Effector memory CD4-positive, alpha-beta T cell (primary cell): ENCODE results near the gene RAE1.
A peak's percentile ranks its signal among the peaks of the same experiment; 100 is the strongest.

Source experiments
- DNase-seq, 3 donors: peaks; one replicate each; pipeline ENCODE4 v3.0.0-alpha.2; 2020
- H3K27ac ChIP-seq: 2 replicates; pipeline ENCODE4 v1.7.0; 2013; ENCODE audit warnings: mild to moderate bottlenecking, low read length, moderate library complexity; ENCODE audit not compliant: insufficient read depth, poor library complexity, severe bottlenecking
- H3K27me3 ChIP-seq: replicated peaks from 2 replicates; pipeline ENCODE4 v1.7.0; 2013; ENCODE audit warnings: mild to moderate bottlenecking, low read length; ENCODE audit not compliant: insufficient read depth, control insufficient read depth, poor library complexity, severe bottlenecking
- H3K36me3 ChIP-seq: 2 replicates; pipeline ENCODE4 v1.7.0; 2013; ENCODE audit warnings: mild to moderate bottlenecking, low read length, moderate library complexity; ENCODE audit not compliant: control insufficient read depth, insufficient read depth
- H3K4me1 ChIP-seq: 2 replicates; pipeline ENCODE4 v1.7.0; 2013; ENCODE audit warnings: low read length, mild to moderate bottlenecking; ENCODE audit not compliant: control insufficient read depth, insufficient read depth, poor library complexity, severe bottlenecking
- H3K4me3 ChIP-seq: 2 replicates; pipeline ENCODE4 v1.7.0; 2013; ENCODE audit warnings: low read length, low read depth, mild to moderate bottlenecking; ENCODE audit not compliant: insufficient read depth, poor library complexity, severe bottlenecking
- H3K9me3 ChIP-seq: 2 replicates; pipeline ENCODE4 v1.7.0; 2013; ENCODE audit warnings: mild to moderate bottlenecking, low read length, moderate library complexity; ENCODE audit not compliant: control insufficient read depth

Gene RAE1

GRCh38 chr20:57378646-57379262, 27.7 kb downstream of the RAE1 start:
- no peaks in the 10 kb centered on the region for H3K9me3 ChIP-seq
- no peak overlapping the region for H3K4me3 ChIP-seq
- no peak for DNase-seq
- no peak overlapping the region for H3K27ac ChIP-seq
- peaks cover 5% of the 10 kb centered on the region for H3K4me1 ChIP-seq
- peaks cover 54% of the 10 kb centered on the region for H3K36me3 ChIP-seq
- H3K27me3 ChIP-seq: no peaks in the 10 kb centered on the region

GRCh38 chr20:57379263-57379647, 28.2 kb downstream of the RAE1 start:
- Histone ChIP-seq H3K27ac (no peak overlapping the region), H3K4me3 (no peak overlapping the region), H3K36me3 (peaks cover 50% of the 10 kb centered on the region), H3K4me1 (peaks cover 5% of the 10 kb centered on the region), H3K27me3 (no peaks in the 10 kb centered on the region), H3K9me3 (no peaks in the 10 kb centered on the region)
- no peak for DNase-seq

- Histone ChIP-seq H3K27me3 (no peaks in the 10 kb centered on the region), H3K4me1 (peaks cover 5% of the 10 kb centered on the region), H3K4me3 (no peak overlapping the region), H3K36me3 (peaks cover 42% of the 10 kb centered on the region), H3K27ac (no peak overlapping the region), H3K9me3 (no peaks in the 10 kb centered on the region)
- no peak for DNase-seq
These were observed 29.2 kb downstream of the RAE1 start for GRCh38 chr20:57380081-57380750.

GRCh38 chr20:57381596-57382503, 30.8 kb downstream of the RAE1 start:
- Histone ChIP-seq H3K36me3 (peaks cover 25% of the 10 kb centered on the region), H3K27me3 (no peaks in the 10 kb centered on the region), H3K9me3 (no peaks in the 10 kb centered on the region), H3K4me1 (peaks cover 5% of the 10 kb centered on the region), H3K4me3 (no peak overlapping the region), H3K27ac (no peak overlapping the region)
- peak; percentile 67 to 76 (median 68) for DNase-seq

- Histone ChIP-seq H3K4me1 (peaks cover 5% of the 10 kb centered on the region), H3K9me3 (no peaks in the 10 kb centered on the region), H3K36me3 (peaks cover 19% of the 10 kb centered on the region), H3K27me3 (no peaks in the 10 kb centered on the region), H3K27ac (no peak overlapping the region), H3K4me3 (no peak overlapping the region)
- no peak for DNase-seq
These were observed 31.5 kb downstream of the RAE1 start for GRCh38 chr20:57382516-57382915.

GRCh38 chr20:57383447-57384347, 32.6 kb downstream of the RAE1 start:
- no peak for DNase-seq
- H3K27ac ChIP-seq: no peak overlapping the region

GRCh38 chr20:57384486-57384885, 33.4 kb downstream of the RAE1 start:
- no peaks in the 10 kb centered on the region for H3K9me3 ChIP-seq
- no peak overlapping the region for H3K27ac ChIP-seq
- no peak for DNase-seq
- H3K4me3 ChIP-seq: no peak overlapping the region
- no peaks in the 10 kb centered on the region for H3K27me3 ChIP-seq
- H3K36me3 ChIP-seq: peaks cover 5% of the 10 kb centered on the region
- peaks cover 7% of the 10 kb centered on the region for H3K4me1 ChIP-seq

More at GRCh38 chr20:57383447-57384347, 32.6 kb downstream of the RAE1 start:
- no peaks in the 10 kb centered on the region for H3K27me3 ChIP-seq
- no peaks in the 10 kb centered on the region for H3K9me3 ChIP-seq
- H3K4me3 ChIP-seq: no peak overlapping the region
- H3K36me3 ChIP-seq: peaks cover 7% of the 10 kb centered on the region
- peaks cover 5% of the 10 kb centered on the region for H3K4me1 ChIP-seq

GRCh38 chr20:57384953-57385761, 34.1 kb downstream of the RAE1 start:
- no peak overlapping the region for H3K4me3 ChIP-seq
- H3K27me3 ChIP-seq: no peaks in the 10 kb centered on the region
- no peak overlapping the region for H3K27ac ChIP-seq
- H3K9me3 ChIP-seq: no peaks in the 10 kb centered on the region
- DNase-seq: no peak
- peaks cover 14% of the 10 kb centered on the region for H3K4me1 ChIP-seq
- H3K36me3 ChIP-seq: peaks cover 5% of the 10 kb centered on the region

- H3K27me3 ChIP-seq: no peaks in the 10 kb centered on the region
- no peaks in the 10 kb centered on the region for H3K9me3 ChIP-seq
- DNase-seq: no peak
- no peak overlapping the region for H3K27ac ChIP-seq
- H3K4me3 ChIP-seq: no peak overlapping the region
- peaks cover 22% of the 10 kb centered on the region for H3K4me1 ChIP-seq
- H3K36me3 ChIP-seq: no peaks in the 10 kb centered on the region
These were observed 34.9 kb downstream of the RAE1 start for GRCh38 chr20:57385940-57386339.
